ENCODE results near the gene C1QL1.

Gene C1QL1

DNA sequence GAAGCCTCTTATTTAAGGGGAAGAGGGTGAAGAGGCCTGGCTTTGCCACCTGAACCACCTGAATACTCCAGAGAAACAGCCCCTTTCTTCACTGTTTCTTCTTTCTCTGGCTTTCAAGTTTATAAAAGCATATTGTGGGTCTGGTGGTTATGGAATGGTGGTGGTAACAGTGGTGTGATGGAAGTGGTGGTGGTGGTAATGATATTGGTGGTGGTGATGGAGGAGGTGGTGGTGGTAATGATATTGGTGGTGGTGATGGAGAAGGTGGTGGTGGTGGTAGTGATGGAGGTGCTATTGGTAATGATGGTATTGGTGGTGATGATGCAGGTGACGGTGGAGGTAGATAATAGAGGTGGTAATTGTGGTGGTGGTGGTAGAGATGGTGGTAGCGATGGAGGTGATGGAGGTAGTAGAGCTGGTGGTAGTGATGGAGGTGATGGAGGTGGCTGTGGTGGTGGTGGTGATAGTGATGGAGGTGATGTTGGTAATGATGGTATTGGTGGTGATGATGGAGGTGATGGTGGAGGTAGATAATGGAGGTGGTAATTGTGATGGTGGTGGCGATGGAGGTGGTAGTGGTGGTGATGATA is 14.1 kb upstream of the C1QL1 start:
- CTCF ChIA-PET: interaction anchor here (1.0 kb wide), 1 partner anchor 40 kb away, joined by 3 read pairs; no protein-coding TSS in a partner anchor
- no peak overlapping the region for H3K4me3 ChIP-seq (ENCODE audit: low read depth, low read length)
- TF ChIP-seq, protein P1, sequence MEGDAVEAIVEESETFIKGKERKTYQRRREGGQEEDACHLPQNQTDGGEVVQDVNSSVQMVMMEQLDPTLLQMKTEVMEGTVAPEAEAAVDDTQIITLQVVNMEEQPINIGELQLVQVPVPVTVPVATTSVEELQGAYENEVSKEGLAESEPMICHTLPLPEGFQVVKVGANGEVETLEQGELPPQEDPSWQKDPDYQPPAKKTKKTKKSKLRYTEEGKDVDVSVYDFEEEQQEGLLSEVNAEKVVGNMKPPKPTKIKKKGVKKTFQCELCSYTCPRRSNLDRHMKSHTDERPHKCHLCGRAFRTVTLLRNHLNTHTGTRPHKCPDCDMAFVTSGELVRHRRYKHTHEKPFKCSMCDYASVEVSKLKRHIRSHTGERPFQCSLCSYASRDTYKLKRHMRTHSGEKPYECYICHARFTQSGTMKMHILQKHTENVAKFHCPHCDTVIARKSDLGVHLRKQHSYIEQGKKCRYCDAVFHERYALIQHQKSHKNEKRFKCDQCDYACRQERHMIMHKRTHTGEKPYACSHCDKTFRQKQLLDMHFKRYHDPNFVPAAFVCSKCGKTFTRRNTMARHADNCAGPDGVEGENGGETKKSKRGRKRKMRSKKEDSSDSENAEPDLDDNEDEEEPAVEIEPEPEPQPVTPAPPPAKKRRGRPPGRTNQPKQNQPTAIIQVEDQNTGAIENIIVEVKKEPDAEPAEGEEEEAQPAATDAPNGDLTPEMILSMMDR (IDR thresholded peaks at IDR 0.05; ENCODE audit: insufficient read depth, low read length, missing control alignments): no peak
- DNase-seq (ENCODE audit: low read depth, low spot score): no peak
- POLR2A ChIA-PET: no interaction called here

DNA sequence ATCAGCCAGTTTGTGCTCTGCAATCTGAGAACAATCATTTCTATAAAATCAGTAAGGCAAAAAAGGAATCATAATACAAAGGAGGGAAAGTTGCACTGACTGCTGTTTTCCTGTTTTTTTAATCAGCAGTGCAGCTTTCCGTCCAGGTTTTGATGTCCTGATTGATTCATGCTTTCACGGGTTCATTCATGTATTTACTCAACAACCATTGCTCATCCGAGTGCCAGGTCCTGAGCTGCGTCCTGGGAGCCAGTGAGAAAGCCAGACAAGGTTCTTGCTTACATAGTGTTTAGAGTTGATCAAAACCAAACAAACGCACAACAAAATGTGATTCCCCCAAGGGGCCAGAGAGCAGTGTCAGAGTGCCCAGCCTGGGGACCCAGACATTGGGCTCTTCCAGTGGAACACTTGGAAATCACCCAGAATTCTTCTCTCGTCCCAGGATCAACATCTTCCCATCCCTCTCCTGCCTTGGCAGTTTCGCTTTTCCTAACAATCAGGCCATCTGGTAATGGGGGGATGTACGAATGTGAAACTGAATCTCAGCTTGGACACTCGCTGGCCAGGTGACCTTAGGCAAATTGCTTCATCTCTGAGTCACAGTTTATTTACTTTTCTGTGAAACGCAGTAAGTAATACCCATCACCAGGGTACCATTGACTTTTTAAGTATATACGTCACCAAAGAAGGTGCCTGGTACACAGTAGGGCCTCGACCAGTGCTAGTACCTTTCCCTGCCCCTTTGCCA is 13.3 kb upstream of the C1QL1 start:
- TF ChIP-seq, protein P1 (IDR thresholded peaks at IDR 0.05; ENCODE audit: insufficient read depth, low read length, missing control alignments): no peak
- no peak for DNase-seq (ENCODE audit: low read depth, low spot score)
- ChIA-PET CTCF (interaction anchor here (1.0 to 1.8 kb wide), 2 partner anchors 41 to 71 kb away, joined by 3 to 4 read pairs; no protein-coding TSS in a partner anchor), POLR2A (no interaction called here)
- H3K4me3 ChIP-seq (ENCODE audit: low read depth, low read length): no peak overlapping the region

DNA sequence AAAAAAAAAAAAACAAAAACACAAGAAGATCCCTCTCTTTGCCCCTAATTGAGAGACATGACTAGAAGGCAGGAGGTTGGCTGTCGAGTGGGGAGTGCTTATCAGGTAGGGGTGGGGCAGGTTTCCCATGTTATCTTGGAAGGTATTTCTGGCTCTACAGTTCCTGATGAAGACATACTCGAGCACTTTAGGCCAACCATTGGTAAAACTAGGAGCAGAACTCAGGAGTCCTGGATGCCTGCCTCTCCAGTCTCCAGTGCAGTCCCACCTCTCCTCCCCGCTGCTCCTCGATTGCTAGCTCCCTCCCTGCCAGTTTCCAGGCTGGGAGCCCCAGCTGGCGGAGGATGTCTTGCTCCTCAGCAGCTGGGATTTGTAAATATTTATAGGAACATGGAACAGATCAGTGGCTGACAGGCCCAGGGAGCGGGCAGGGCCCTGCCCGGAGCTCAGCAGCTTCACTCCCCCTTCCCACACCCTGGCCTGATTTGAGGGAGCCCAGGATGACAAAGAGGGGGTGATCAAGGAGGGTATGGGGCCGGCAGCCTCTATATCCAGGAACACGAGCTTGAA is 11.4 kb upstream of the C1QL1 start:
- no peak for DNase-seq (ENCODE audit: low read depth, low spot score)
- POLR2A ChIA-PET: no interaction called here
- CTCF ChIA-PET: interaction anchor here (1.0 to 1.1 kb wide), 2 partner anchors 14 to 42 kb away, joined by 3 read pairs; no protein-coding TSS in a partner anchor
- no peak overlapping the region for H3K4me3 ChIP-seq (ENCODE audit: low read depth, low read length)
- TF ChIP-seq, protein P1 (IDR thresholded peaks at IDR 0.05; ENCODE audit: insufficient read depth, low read length, missing control alignments): no peak

DNA sequence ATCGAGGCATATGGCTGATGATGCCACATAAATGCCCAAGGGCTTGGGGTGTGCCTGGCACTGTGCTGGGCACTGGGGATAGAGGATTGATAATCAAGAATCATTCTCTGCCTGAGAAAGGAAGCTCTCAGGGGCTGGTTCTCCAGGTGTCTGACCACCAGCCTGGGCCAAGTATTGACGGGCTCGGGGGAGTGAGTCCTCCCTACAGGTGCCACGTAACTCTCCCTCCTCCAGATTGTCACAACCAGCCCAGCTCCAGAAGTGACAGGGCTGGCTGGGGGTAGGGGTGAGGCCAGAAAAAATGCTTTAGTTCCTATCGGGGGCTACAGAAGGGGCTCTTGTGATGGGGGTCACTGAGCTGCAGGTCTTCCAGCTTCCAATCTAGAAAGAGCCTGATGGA is 10.7 kb upstream of the C1QL1 start:
- POLR2A ChIA-PET: no interaction called here
- CTCF ChIA-PET: interaction anchor here (1.0 to 1.1 kb wide), 2 partner anchors 15 to 43 kb away, joined by 3 read pairs; no protein-coding TSS in a partner anchor
- no peak for DNase-seq (ENCODE audit: low read depth, low spot score)
- H3K4me3 ChIP-seq (ENCODE audit: low read depth, low read length): no peak overlapping the region
- TF ChIP-seq, protein P1 (IDR thresholded peaks at IDR 0.05; ENCODE audit: insufficient read depth, low read length, missing control alignments): no peak

DNA sequence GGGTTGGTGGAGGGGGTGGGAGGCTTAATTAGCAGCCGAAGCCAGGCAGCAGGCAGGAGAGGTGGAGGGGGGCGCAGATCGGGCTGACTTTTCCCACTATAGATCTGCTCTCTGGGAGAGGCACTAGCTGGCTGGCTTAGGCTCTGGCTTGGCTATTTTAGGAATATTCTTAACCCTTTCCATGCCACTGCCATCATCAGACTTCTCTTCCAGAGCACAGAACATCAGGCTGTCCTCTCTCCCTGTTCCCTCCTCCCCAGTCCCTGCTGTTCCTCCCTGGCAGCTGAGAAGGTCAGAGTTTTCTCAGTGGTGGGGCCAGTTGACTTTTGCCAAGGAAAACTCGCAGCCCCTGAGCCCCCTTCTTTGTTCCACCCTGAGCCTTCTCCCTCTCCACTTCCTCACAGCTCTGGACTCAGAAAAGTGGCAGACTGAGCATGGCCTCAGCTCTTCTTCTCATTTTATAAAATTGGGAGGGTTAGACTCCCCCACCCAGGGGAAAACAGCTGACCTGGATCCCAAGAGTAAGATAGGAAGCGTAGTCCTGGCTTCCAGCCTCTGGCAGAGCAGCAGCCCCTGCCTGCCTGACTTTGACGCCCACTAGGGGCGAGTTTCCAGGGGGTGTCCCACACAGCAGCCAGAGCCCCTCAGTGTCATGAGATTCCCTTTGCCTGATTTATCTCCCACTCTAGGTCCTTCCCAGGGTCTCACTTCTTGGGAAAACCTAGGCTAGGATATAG is 9.9 kb upstream of the C1QL1 start:
- no peak for DNase-seq (ENCODE audit: low read depth, low spot score)
- no peak overlapping the region for H3K4me3 ChIP-seq (ENCODE audit: low read depth, low read length)
- ChIA-PET POLR2A (no interaction called here), CTCF (interaction anchor here (0.9 to 1.5 kb wide), 5 partner anchors 14 to 156 kb away, joined by 3 read pairs; no protein-coding TSS in a partner anchor)
- TF ChIP-seq, protein P1 (IDR thresholded peaks at IDR 0.05; ENCODE audit: insufficient read depth, low read length, missing control alignments): no peak

Data from AG04449 (cell line).